ENCODE data around the gene MRPL14.

- TF ChIP-seq CTCF (IDR thresholded peaks at IDR 0.05 in 2 of 3, conservative IDR thresholded peaks at IDR 0.05 in 1 of 3; ENCODE audit: borderline replicate concordance in 1 of 3, insufficient read depth in 1 of 3, low read depth in 2 of 3, low read length in 2 of 3) (no peak), MAX (IDR thresholded peaks at IDR 0.05) (no peak), POLR2A (IDR thresholded peaks at IDR 0.05; ENCODE audit: borderline replicate concordance, extremely low read depth, insufficient read depth, insufficient read length) (no peak), EZH2 (IDR thresholded peaks at IDR 0.05) (no peak), RAD21 (IDR thresholded peaks at IDR 0.05; ENCODE audit: low read depth) (no peak)
Observed at GRCh38 chr6:44093750-44094402, 33.4 kb downstream of the MRPL14 start.

Measured in HCT116 (cell line).